ENCODE results near the gene ELK3. TPM values are rescaled to one million over a fixed set of nuclear protein-coding genes. Genes with fewer than 3 reads are reported as not detected.

ELK3 gene
- total and polyA plus RNA-seq, 10 donors: 14.5 to 92.7 (median 52.9) TPM

DNA sequence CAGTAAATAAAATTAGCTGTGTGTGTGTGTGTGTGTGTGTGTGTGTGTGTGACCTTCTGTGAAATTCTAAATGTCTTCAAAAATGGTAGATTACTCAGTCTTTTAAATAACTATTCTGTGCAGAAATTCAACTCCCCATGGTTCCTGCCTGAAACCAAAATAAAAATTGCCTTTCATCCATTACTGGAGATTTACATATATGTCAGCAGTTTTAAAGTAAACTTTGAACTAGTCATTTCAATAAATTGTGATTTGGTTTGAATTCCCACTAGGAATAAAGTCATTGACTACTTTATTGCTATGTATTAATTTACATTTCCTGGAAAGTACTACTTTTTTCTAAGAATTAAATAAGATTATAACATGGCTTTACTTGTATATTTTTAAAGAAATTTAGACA lies 5.3 kb downstream of the ELK3 start:
- Histone ChIP-seq H3K27ac (peak overlapping the region in 6 of 8 donors; percentile 35 to 95 (median 90)), H3K9me3 (no peaks in the 10 kb centered on the region), H3K4me1 (peaks cover 37 to 91% (median 65%) of the 10 kb centered on the region in 6 donors), H3K36me3 (peaks cover 0 to 14% (median 0%) of the 10 kb centered on the region in 6 donors), H3K27me3 (replicated peaks in 1 of 7) (no peaks in the 10 kb centered on the region), H3K4me3 (no peak overlapping the region)
- intact Hi-C loops (cut with DNase I; ENCODE audit: low total_unique reads): no loop called here
- no peak for DNase-seq
- TF ChIP-seq, protein P1, sequence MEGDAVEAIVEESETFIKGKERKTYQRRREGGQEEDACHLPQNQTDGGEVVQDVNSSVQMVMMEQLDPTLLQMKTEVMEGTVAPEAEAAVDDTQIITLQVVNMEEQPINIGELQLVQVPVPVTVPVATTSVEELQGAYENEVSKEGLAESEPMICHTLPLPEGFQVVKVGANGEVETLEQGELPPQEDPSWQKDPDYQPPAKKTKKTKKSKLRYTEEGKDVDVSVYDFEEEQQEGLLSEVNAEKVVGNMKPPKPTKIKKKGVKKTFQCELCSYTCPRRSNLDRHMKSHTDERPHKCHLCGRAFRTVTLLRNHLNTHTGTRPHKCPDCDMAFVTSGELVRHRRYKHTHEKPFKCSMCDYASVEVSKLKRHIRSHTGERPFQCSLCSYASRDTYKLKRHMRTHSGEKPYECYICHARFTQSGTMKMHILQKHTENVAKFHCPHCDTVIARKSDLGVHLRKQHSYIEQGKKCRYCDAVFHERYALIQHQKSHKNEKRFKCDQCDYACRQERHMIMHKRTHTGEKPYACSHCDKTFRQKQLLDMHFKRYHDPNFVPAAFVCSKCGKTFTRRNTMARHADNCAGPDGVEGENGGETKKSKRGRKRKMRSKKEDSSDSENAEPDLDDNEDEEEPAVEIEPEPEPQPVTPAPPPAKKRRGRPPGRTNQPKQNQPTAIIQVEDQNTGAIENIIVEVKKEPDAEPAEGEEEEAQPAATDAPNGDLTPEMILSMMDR (IDR thresholded peaks at IDR 0.05 in 8 of 11, conservative IDR thresholded peaks at IDR 0.05 in 3 of 11): no peak
- TF ChIP-seq POLR2A (IDR thresholded peaks at IDR 0.05): no peak
- no peak for TF ChIP-seq POLR2AphosphoS5 (IDR thresholded peaks at IDR 0.05)

DNA sequence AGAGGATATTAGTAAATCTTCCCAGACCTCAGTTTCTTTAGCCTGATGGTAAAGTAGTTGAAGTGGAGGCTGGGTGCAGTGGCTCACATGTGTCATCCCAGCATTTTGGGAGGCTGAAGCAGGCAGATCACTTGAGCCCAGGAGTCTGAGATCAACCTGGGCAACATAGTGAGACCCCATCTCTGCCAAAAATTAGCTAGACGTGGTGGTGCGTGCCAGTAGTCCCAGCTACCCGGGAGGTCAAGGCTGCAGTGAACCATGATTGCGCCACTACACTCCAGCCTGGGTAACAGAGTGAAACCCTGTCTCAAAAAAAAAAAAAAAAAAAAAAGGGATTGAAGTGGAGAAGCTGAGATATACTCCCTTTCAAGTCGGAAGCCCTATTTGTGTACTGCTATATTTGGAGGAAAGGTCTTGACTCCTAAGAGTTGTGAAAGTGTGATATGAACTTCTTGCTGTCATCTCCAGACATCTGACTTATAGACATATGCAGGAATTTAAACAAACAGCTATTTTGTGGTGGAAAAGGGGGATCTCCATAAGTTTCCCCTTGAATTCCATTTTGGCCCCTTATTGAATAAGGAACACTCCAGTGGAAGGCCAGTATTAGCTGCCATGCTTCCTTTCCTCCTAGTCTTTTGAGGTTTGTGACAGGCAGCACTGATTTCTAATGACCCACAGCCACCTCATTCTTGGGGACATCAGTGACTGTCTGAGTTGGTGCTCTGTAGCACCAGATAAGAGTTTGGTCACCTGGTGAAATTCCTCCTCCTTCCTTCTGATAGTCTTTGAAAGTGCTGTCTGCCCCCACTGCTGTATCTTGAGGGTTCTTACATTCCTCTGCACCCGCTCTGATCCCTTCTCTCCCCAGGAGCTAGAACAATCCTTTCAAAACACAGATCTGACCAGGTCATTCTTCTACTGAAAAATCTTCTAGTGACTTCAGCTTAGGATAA lies 7.4 kb downstream of the ELK3 start:
- Histone ChIP-seq H3K4me1 (peaks cover 38 to 97% (median 73%) of the 10 kb centered on the region in 6 donors), H3K4me3 (no peak overlapping the region), H3K27ac (peak overlapping the region in 2 of 8 donors; percentile 1 to 47), H3K9me3 (no peaks in the 10 kb centered on the region), H3K36me3 (peaks cover 0 to 14% (median 0%) of the 10 kb centered on the region in 6 donors), H3K27me3 (replicated peaks in 1 of 7) (no peaks in the 10 kb centered on the region)
- 74 to 92% (median 80%) methylated on average over 6 of the region's 6 CpGs for WGBS, 5 donors
- intact Hi-C loops (cut with DNase I; ENCODE audit: low total_unique reads): no loop called here
- TF ChIP-seq POLR2AphosphoS5 (IDR thresholded peaks at IDR 0.05) (no peak), POLR2A (IDR thresholded peaks at IDR 0.05) (no peak)
- TF ChIP-seq, protein P1 (IDR thresholded peaks at IDR 0.05 in 8 of 11, conservative IDR thresholded peaks at IDR 0.05 in 3 of 11): no peak
- no peak for DNase-seq

DNA sequence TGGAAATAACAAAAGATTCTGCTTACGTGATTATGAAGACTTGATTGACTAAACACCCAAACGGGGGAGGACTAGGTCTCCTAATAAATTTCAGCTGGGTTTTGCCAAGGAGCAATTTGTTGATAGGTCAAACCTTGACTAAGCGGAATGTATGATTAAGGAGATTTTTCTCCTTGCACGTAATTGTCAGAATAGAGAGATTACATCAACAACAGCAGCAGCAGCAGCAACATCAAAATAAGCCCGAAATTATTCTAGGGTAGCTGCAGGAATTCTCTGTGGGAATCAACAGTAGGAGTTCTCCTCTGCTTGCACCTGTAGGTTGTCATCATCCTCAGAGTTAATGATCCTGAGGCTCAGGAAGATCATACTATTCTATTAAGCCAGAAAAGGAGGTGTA lies 10.2 kb downstream of the ELK3 start:
- Histone ChIP-seq H3K9me3 (no peaks in the 10 kb centered on the region), H3K27me3 (replicated peaks in 1 of 7) (no peaks in the 10 kb centered on the region), H3K4me3 (no peak overlapping the region), H3K36me3 (peaks cover 0 to 14% (median 0%) of the 10 kb centered on the region in 6 donors), H3K4me1 (peaks cover 34 to 97% (median 73%) of the 10 kb centered on the region in 6 donors), H3K27ac (peak overlapping the region in 2 of 8 donors; percentile 77 to 79)
- intact Hi-C loops (cut with DNase I; ENCODE audit: low total_unique reads): no loop called here
- no peak for DNase-seq
- TF ChIP-seq POLR2AphosphoS5 (IDR thresholded peaks at IDR 0.05): no peak
- TF ChIP-seq, protein P1 (IDR thresholded peaks at IDR 0.05 in 8 of 11, conservative IDR thresholded peaks at IDR 0.05 in 3 of 11): no peak
- TF ChIP-seq POLR2A (IDR thresholded peaks at IDR 0.05): no peak
- WGBS, 5 donors: 79 to 90% (median 84%) methylated on average over 5 of the region's 5 CpGs

DNA sequence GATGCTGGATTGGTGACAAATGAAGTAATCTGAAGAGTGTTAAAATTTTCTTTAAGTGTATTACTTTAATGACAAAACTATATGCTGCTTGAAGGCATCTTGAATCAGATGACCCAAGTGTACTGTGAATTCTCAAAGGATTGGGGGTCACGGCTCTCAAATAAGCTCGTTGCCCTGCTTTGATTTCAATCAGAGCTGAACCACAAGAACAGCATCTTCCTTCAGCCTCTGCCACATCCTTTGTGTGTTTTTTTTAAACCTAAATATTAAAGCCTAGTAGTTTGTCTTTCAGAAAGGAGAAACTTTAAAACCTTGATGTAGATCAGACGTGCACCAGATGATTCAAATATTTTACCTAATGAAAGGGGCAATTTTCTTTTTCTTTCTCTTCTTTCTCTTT lies 11.7 kb downstream of the ELK3 start:
- Histone ChIP-seq H3K27me3 (replicated peaks in 1 of 7) (no peaks in the 10 kb centered on the region), H3K4me3 (peak overlapping the region in 1 of 8 donors; percentile 0), H3K27ac (peak overlapping the region in 5 of 8 donors; percentile 31 to 79 (median 77)), H3K4me1 (peaks cover 34 to 97% (median 76%) of the 10 kb centered on the region in 6 donors), H3K36me3 (peaks cover 0 to 14% (median 0%) of the 10 kb centered on the region in 6 donors), H3K9me3 (no peaks in the 10 kb centered on the region)
- TF ChIP-seq POLR2AphosphoS5 (IDR thresholded peaks at IDR 0.05) (no peak), POLR2A (IDR thresholded peaks at IDR 0.05) (no peak)
- TF ChIP-seq, protein P1 (IDR thresholded peaks at IDR 0.05 in 8 of 11, conservative IDR thresholded peaks at IDR 0.05 in 3 of 11): no peak
- no peak for DNase-seq
- WGBS, 5 donors: 19 to 38% (median 30%) methylated on average over 3 of the region's 3 CpGs
- intact Hi-C loops (cut with DNase I; ENCODE audit: low total_unique reads): no loop called here

Measured in spleen (tissue), 11 donors.